Activated CD8-positive, alpha-beta memory T cell treated with anti-CD3 and anti-CD28 coated beads, Interleukin-2, amount 50 U/mL, for 24 hours (primary cell): ENCODE data around the gene AQP2.
A peak's percentile ranks its signal among the peaks of the same experiment; 100 is the strongest.

Experiments
- DNase-seq: peaks from one replicate; pipeline ENCODE4 v3.0.0-alpha.2; 2020; ENCODE audit errors: extremely low read depth

The AQP2 gene

DNA sequence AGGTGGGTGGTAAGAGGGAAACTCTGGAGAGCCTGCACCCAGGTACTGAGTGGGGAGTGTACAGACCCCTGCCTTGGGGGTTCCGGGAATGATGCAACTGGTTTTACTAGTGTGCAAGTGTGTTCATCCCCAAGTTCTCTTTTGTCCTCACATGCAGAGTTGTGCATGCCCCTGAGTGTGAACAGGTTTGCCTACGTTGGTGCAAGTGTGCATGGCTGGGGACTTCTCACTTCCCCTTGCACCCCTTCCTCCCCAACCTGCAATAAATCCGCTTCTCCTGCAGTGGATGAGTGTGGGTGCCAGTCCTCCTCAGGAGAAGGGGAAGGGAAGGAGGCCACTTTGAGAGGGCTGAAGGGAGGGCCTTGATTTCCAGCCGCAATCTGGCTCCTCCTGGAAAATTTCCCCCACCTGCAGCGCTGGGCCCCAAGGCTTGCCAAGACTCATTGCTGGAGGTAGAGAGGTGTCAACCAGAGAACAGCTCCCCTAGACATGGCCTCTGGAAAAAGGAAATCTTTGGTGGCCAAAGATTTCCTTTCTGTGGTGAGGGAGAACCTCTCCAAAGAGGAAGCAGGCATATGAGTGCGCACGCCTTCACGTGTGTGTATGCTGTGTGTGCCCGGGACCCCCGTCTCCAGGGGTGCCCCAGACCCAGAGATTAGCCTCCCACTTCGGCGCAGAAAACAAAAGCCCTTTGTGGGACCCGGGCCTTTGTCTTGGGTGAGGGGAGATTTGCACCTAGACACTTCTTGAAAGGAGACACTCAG is 5.5 kb downstream of the AQP2 start:
- no peak for DNase-seq

- no peak for DNase-seq
Measured at GRCh38 chr12:49956663-49957569, 6.4 kb downstream of the AQP2 start.

DNA sequence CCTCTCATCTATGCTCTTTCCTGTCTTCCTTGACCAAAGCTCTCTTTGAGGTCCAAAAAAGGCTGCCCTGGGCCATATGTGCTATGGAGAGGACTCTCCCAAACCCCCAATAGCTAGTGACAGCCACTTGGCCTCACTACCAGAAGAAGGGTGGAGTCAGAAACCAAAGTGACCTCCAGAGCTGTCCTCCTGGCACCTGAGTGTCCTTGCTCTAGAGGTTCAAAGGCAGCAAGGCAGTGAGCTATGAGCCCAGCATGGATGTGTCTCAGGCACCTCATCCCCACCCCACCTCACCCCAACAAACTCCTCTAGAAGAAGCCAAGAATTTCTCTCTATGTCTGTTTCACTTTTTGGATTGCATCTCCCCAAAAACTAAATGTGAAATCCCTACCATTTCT is 7.0 kb downstream of the AQP2 start:
- no peak for DNase-seq

DNA sequence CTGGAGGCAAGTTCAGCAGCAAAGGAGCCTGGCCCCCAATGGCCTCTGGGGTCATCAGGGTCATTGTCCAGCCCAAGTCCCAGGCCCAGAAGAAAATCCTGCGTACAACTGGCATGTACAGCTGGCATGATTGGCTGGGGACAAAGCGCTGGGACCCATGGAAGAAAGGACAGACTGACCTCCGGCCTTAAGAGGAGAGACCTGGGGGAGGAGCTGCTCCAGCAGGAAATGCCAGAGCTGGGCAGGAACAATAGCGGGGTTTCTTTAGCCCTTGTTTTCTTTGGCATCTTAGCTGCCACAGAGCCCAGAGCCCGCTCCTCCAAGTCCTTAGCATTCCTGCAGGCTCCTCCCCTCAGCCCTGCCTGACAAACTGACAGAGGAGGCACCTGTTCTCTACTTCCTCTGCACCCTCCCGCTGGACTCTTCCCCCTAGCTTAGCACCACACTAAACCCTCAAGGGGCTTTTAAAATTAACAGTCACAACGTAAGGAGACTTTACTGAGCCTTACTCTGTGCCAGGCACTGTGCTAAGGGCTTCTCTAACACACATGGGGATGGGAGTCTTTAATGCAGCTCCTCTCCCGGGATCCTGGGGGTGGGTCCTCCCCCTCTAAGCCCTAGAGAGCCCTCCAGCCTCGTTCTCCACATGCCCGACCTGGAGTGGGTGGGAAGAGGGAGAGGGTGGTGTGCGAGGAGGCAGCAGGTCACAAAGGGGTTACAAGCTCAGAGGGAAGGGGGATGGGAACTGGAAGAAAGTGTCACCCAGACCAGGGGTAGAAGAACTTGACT is 9.3 kb downstream of the AQP2 start:
- no peak for DNase-seq

DNA sequence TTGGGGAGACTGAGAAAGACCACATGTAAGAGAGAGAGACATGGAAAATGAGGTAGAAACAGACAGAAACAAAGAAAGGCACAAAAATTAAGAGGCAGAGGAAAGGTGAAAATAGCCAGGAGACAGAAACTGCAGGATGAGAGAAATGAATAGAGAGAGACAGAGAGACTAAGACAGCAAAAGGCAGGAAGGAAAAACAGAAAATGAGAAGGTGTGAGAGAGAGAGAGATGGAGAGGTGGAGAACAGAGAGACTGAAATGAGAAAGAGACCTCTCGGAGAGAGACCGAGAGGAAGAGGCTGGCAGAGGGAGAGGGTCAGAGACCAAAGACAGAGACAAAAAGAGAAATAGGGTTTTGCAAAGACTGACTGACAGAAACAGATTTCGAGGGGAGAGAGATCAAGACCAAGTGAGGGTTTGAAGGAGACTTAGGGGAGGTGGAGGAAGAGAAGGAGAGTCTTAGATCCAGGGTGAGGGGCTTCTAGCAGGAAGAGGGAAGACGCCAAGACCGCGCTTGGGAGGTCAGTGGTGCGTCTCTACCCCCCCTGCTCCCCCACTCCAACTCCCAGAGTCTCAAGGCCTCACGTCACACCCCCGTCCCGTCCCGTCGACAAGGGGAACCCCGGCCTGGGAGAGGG is 10.1 kb downstream of the AQP2 start:
- DNase-seq: no peak

DNA sequence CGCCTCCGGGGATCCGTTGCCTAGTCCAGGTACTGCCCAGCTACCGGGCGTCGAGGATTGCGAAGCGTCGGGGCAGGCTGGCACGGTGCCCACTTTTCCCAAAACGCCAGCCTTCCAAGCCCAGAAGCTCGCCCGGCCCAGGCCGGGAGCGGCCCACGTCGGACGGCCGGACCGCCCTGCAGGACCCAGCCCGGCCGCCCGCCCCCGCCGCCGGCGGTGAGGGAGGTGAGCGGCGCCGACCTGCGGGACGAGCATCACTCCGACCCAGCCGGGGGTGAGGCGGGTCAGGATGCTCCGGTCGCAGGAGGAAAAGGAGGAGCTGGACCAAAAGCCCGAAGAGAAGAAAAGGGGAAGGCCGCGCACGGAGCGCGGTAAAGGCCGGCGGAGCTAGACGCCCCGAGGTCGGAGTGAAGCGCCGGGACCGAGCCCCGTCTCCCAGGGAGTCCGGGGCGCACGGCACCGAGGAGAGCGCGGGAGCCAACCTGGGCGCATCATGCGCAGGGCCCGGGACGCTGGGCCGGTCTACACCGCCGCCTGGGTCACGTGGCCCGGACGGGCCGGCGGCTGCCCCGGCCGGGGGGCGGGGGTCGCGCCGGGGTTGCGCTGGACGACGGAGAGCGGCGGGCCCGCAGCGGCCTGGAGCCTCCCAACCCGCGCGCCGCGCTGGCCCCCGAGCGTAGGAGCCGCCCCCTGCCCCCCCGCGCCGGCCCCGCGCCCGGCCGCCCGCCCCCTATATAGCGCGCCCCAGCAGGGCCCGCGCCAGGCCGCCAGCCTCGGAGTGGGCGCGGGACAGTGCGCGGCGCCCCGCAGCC is 10.8 kb downstream of the AQP2 start, which contains the start of gene AQP5:
AQP5 (plus strand) TSS at position 762 of the 812 bp plus-strand sequence. CDS start 146 bp downstream, outside the sequence.
- no peak for DNase-seq

- DNase-seq: no peak
Measured at GRCh38 chr12:49961993-49962764, 11.6 kb downstream of the AQP2 start.

- no peak for DNase-seq
Measured at GRCh38 chr12:49962861-49963765, 12.6 kb downstream of the AQP2 start.

DNA sequence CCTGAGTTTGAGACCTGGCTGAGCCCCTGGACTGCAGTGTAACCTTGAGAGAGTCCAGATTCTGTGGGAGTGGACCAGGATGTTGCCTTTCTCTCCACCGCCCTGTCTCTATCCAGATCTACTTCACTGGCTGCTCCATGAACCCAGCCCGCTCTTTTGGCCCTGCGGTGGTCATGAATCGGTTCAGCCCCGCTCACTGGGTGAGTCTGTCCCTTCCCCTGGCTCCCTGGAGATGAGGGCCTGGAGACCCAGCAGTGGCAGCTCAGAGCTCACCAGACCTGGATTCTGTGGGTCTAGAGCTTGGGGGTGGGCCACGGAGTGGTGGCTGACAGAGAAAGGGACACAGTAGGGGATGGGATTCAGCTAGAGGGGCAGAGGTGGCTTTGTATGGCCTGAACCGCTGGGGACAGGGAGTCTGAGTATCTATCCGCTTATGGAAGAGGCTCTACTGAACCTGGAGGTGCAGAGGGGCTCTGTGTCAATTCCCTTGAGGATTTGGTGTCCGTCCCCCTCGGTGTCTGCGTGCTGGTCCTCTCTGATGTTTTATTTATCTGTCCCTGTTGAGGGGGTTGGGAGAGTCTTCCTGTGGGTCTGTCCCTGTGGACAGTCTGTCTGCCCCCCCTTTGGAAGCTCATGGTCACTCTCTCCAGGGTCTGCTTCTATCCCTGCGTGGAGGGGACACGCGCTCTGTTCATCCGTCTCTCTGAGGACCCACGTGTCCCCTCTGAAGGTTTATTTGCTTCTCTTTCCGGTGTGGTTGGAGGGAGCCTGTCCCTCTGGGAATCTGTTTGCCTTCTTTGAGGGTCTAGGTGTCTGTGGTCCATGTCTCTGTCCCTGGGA is 13.7 kb downstream of the AQP2 start:
- no peak for DNase-seq

GRCh38 chr12:49964849-49965624 is 14.5 kb downstream of the AQP2 start:
- DNase-seq: no peak

DNA sequence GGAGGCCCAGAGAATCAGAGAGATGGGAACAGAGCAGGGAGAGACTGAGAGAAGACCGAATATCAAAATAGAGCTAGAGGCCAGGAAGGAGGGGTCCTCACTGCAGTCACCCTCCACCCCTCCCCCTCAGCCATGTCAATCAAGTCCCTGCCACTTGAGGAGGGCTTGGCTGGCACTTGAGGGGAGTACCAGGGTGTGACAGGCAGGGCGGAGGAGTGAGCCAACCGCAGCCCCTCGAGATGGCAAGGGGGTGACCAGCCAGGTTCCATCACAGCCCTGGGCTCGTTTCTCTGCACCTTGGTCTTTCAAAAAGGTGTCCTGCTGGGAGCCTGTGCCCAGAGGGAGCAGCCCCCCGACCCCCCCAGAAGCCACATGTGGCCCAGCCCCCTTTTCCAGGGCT is 15.3 kb downstream of the AQP2 start:
- no peak for DNase-seq

DNA sequence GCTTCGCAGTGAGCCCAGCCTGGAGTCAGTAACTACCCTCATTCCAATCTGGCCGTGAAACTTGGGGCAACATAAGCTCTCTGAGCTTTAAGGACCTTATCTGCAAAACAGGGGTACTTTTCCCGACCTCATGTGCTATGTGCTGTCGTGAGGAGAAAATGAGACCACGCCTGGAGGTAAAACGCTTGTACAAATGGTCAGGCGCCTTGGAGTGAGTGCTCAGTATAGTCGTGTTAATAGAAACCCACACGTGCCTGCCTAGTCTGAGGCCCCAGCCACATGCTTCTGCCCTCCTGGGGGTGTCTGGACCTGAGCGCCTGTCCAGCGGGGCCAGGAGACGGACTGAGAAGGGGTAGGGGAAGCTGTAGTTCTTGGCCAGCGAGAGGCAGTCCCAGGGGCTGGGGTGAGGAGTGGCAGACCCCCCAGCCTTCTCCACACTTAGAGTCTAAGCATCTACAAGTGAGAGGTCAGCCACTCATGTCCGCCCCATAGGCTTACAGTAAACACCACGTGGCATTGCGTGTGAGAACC is 16.0 kb downstream of the AQP2 start:
- no peak for DNase-seq

GRCh38 chr12:49967042-49967776 is 16.7 kb downstream of the AQP2 start:
- DNase-seq: peak; percentile 80

- DNase-seq: no peak
Measured at GRCh38 chr12:49967777-49968250, 17.3 kb downstream of the AQP2 start.

- DNase-seq: no peak
Measured at GRCh38 chr12:49968471-49968870, 17.9 kb downstream of the AQP2 start.

DNA sequence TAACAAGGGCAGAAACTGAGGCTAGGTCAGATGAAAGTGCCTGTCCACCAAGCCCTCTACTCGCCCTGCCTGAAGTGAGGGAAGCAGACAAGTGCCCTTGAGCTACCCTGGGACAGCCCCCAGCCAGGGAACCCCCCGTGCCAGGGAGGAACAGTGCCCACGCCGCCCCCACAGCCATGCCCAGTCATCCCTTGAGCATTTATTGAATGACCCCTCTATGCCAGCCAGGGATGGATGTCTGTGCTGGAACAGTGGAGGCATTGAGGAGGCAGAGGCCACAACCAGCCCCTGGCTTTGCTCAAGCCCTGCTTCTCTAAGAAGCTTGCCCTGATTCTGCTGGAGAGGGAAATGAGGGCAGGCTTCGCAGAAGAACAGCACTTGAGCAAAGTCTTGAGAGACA is 18.5 kb downstream of the AQP2 start:
- DNase-seq: no peak
